HTERT RPE-1 (cell line): Measurements from ENCODE around the gene ARL4C.
"Not testable (repeated sequence)": the region's sequence is repeated elsewhere in the genome, so short reads cannot be mapped to it uniquely, and the experiment has no call there.

Experiments
- in situ Hi-C: fragments of 300-500 bp; cut with MboI; formaldehyde crosslinking; loops from 4 replicates; pipeline ENCODE4 v1.14.3; 2020; ENCODE audit warnings: low sequenced_read_pairs

ARL4C gene

GRCh38 chr2:234478121-234478858 lies 18.6 kb downstream of the ARL4C start:
- in situ Hi-C loops: no loop called here

GRCh38 chr2:234476766-234477165 lies 20.1 kb downstream of the ARL4C start:
- in situ Hi-C loops: no loop called here

- in situ Hi-C loops: no loop called here
Measured at GRCh38 chr2:234474654-234475053, 22.2 kb downstream of the ARL4C start.

- in situ Hi-C loops: no loop called here
Measured at GRCh38 chr2:234472155-234472554, 24.7 kb downstream of the ARL4C start.

- in situ Hi-C loops: no loop called here
Measured at GRCh38 chr2:234469972-234470371, 26.9 kb downstream of the ARL4C start.

GRCh38 chr2:234469251-234469845 lies 27.5 kb downstream of the ARL4C start:
- in situ Hi-C loops: no loop called here

GRCh38 chr2:234468503-234468902 lies 28.4 kb downstream of the ARL4C start:
- in situ Hi-C loops: no loop called here

- in situ Hi-C loops: no loop called here
Measured at GRCh38 chr2:234467289-234467688, 29.6 kb downstream of the ARL4C start.

GRCh38 chr2:234464291-234464645 lies 32.6 kb downstream of the ARL4C start:
- in situ Hi-C loops: no loop called here

- in situ Hi-C loops: no loop called here
Measured at GRCh38 chr2:234463626-234464290, 33.1 kb downstream of the ARL4C start.

GRCh38 chr2:234462218-234462992 lies 34.5 kb downstream of the ARL4C start:
- in situ Hi-C loops: no loop called here

GRCh38 chr2:234459401-234460009 lies 37.4 kb downstream of the ARL4C start:
- in situ Hi-C loops: no loop called here

GRCh38 chr2:234458466-234458865 lies 38.4 kb downstream of the ARL4C start:
- in situ Hi-C loops: no loop called here

- in situ Hi-C loops: no loop called here
Measured at GRCh38 chr2:234457421-234457820, 39.5 kb downstream of the ARL4C start.

- in situ Hi-C loops: not testable (repeated sequence)
Measured at GRCh38 chr2:234455246-234455645, 41.6 kb downstream of the ARL4C start.

GRCh38 chr2:234454433-234454832 lies 42.4 kb downstream of the ARL4C start:
- in situ Hi-C loops: no loop called here

- in situ Hi-C loops: no loop called here
Measured at GRCh38 chr2:234453216-234453615, 43.7 kb downstream of the ARL4C start.

- in situ Hi-C loops: no loop called here
Measured at GRCh38 chr2:234451852-234452625, 44.8 kb downstream of the ARL4C start.

GRCh38 chr2:234451242-234451641 lies 45.6 kb downstream of the ARL4C start:
- in situ Hi-C loops: no loop called here

- in situ Hi-C loops: no loop called here
Measured at GRCh38 chr2:234450431-234451124, 46.3 kb downstream of the ARL4C start.
